K562 (cell line): Measurements from ENCODE around the gene SVEP1. TPM values are rescaled to one million over a fixed set of nuclear protein-coding genes. Genes with fewer than 3 reads are reported as not detected.

Experiments used
- CBX8 ChIP-seq: fragments of 200-600 bp; sonication (generic); IDR thresholded peaks from 2 replicates; pipeline ENCODE4 v1.6.1; 2012; ENCODE audit warnings: borderline replicate concordance, mixed run types, low read depth, mild to moderate bottlenecking, moderate library complexity, mixed read lengths, low read length, control low read depth, inconsistent platforms; ENCODE audit not compliant: poor library complexity, severe bottlenecking; ENCODE audit errors: extremely low read depth
- CHCHD3 ChIP-seq: fragments of 250-450 bp; sonication (Bioruptor Pico); IDR thresholded peaks from 2 replicates; pipeline ENCODE4 v2.1.2; 2022; ENCODE audit warnings: mild to moderate bottlenecking
- CREB1 ChIP-seq, 2 experiments: sonication (generic) in 1 of 2; formaldehyde crosslinking in 1 of 2; IDR thresholded peaks; 2 replicates each; pipeline versions ENCODE4 v1.6.1 to v1.8.0; 2012 to 2022; ENCODE audit warnings: inconsistent platforms in 1 of 2, mild to moderate bottlenecking in 1 of 2, missing genetic modification reagents in 1 of 2, moderate library complexity in 1 of 2
- HSF4 ChIP-seq: fragments of 250-450 bp; sonication (Bioruptor Pico); IDR thresholded peaks from 2 replicates; pipeline ENCODE4 v2.1.2; 2022; ENCODE audit warnings: mild to moderate bottlenecking, moderate library complexity, borderline replicate concordance
- JUND ChIP-seq, 2 experiments: IDR thresholded peaks; 2 replicates in 1 of 2; 3 replicates in 1 of 2; pipeline ENCODE4 v1.6.1; 2011; ENCODE audit warnings: borderline replicate concordance in 2 of 2, low read depth in 2 of 2, low read length in 2 of 2, improper control_type of control experiment in 1 of 2, missing biosample characterization in 1 of 2, missing genetic modification characterization in 1 of 2, missing genetic modification reagents in 1 of 2
- KDM2B ChIP-seq: fragments of 250-450 bp; sonication (Bioruptor Pico); IDR thresholded peaks from 2 replicates; pipeline ENCODE4 v1.8.0; 2021; ENCODE audit warnings: mild to moderate bottlenecking, moderate library complexity
- MED1 ChIP-seq: sonication (generic); formaldehyde crosslinking; IDR thresholded peaks from 2 replicates; pipeline ENCODE4 v1.8.1; 2023; ENCODE audit warnings: missing genetic modification reagents, borderline replicate concordance
- MYC ChIP-seq, 2 experiments: fragments of 250-450 bp in 1 of 2; sonication (Bioruptor Pico) in 1 of 2; IDR thresholded peaks; 2 replicates each; pipeline versions ENCODE4 v1.5.1 to v1.6.1; 2012 to 2021; ENCODE audit warnings: low read depth in 2 of 2, borderline replicate concordance in 1 of 2, improper control_type of control experiment in 1 of 2, low read length in 1 of 2, mild to moderate bottlenecking in 1 of 2, moderate library complexity in 1 of 2
- NFE2L1 ChIP-seq: fragments of 450-650 bp; IDR thresholded peaks from 2 replicates; pipeline ENCODE4 v1.6.1; 2016; ENCODE audit warnings: missing genetic modification characterization, low read depth, mild to moderate bottlenecking, missing compliant biosample characterization, moderate library complexity, borderline replicate concordance
- SIX5 ChIP-seq, 2 experiments: IDR thresholded peaks; 2 replicates each; pipeline ENCODE4 v1.6.1; 2011; ENCODE audit warnings: low read length in 2 of 2, borderline replicate concordance in 1 of 2, low read depth in 1 of 2, mild to moderate bottlenecking in 1 of 2, moderate library complexity in 1 of 2; ENCODE audit not compliant: insufficient read depth in 1 of 2
- SREBF2 ChIP-seq: sonication (generic); formaldehyde crosslinking; IDR thresholded peaks from 2 replicates; pipeline ENCODE4 v1.4.0; 2020; ENCODE audit warnings: mild to moderate bottlenecking, missing genetic modification reagents
- STAT5B ChIP-seq: fragments of 250-450 bp; sonication (Bioruptor Pico); IDR thresholded peaks from 2 replicates; pipeline ENCODE4 v1.8.0; 2021; ENCODE audit warnings: mild to moderate bottlenecking, inconsistent platforms
- TAF1 ChIP-seq: IDR thresholded peaks from 2 replicates; pipeline ENCODE4 v1.6.1; 2011; ENCODE audit warnings: mild to moderate bottlenecking, low read length, moderate library complexity; ENCODE audit not compliant: insufficient read depth, control insufficient read depth, severe bottlenecking; ENCODE audit errors: extremely low read depth
- ZNF212 ChIP-seq: fragments of 450-650 bp; formaldehyde crosslinking; IDR thresholded peaks from 2 replicates; pipeline ENCODE4 v1.4.0; 2020; ENCODE audit warnings: mild to moderate bottlenecking
- ZNF584 ChIP-seq: fragments of 200-800 bp; sonication (Bioruptor generic); IDR thresholded peaks from 2 replicates; pipeline ENCODE4 v1.6.1; 2016; ENCODE audit warnings: low read depth, mild to moderate bottlenecking, missing genetic modification characterization, missing compliant biosample characterization
- polyA plus RNA-seq, 8 experiments: library from polyadenylated mRNA; depleted of rRNA in 4 of 8; stranded (reverse) in 5 of 8; unstranded in 3 of 8; fragments of >200 nt; fragmentation: Nextera tagmentation in 2 of 8; fragmentation: Illumina TruSeq in 1 of 8; extraction: Ambion mirVana in 2 of 8; extraction: Trizol in 1 of 8; gene quantifications; 2 replicates each; pipeline versions ENCODE4 v1.2.1 to v1.2.3, GENCODE V29; 2011 to 2014; ENCODE audit warnings: inconsistent platforms in 1 of 8, missing spikeins in 1 of 8
- total RNA-seq, 7 experiments: library from RNA; depleted of rRNA in 6 of 7; stranded (reverse); fragments of >200 nt in 6 of 7; fragmentation: Illumina TruSeq in 2 of 7; extraction: Trizol in 2 of 7; gene quantifications; 2 replicates each; pipeline versions ENCODE4 v1.2.1 to v1.2.3, GENCODE V29; 2011 to 2021; ENCODE audit warnings: low replicate concordance in 1 of 7
- TF ChIP-seq, protein P1 (sequence below): sonication (generic); formaldehyde crosslinking; IDR thresholded peaks from 2 replicates; pipeline ENCODE4 v1.8.1; 2022; ENCODE audit warnings: missing genetic modification reagents
- TF ChIP-seq, protein P2 (sequence below): sonication (generic); formaldehyde crosslinking; IDR thresholded peaks from 2 replicates; pipeline ENCODE4 v1.8.0; 2022; ENCODE audit warnings: mild to moderate bottlenecking, missing genetic modification reagents, borderline replicate concordance
- TF ChIP-seq, protein P3 (sequence below): fragments of 250-450 bp; sonication (Bioruptor Pico); IDR thresholded peaks from 2 replicates; pipeline ENCODE4 v1.4.0; 2020; ENCODE audit warnings: mild to moderate bottlenecking
- TF ChIP-seq, protein P4 (sequence below): sonication (generic); IDR thresholded peaks from 2 replicates; pipeline ENCODE4 v1.6.1; 2016

SVEP1 gene
- total and polyA plus RNA-seq, 9 of the 15 experiments (the other 6 are each of a cell fraction or from before 2014, with no cell fraction given), result 0.20 to 0.84 (median 0.43) TPM

DNA sequence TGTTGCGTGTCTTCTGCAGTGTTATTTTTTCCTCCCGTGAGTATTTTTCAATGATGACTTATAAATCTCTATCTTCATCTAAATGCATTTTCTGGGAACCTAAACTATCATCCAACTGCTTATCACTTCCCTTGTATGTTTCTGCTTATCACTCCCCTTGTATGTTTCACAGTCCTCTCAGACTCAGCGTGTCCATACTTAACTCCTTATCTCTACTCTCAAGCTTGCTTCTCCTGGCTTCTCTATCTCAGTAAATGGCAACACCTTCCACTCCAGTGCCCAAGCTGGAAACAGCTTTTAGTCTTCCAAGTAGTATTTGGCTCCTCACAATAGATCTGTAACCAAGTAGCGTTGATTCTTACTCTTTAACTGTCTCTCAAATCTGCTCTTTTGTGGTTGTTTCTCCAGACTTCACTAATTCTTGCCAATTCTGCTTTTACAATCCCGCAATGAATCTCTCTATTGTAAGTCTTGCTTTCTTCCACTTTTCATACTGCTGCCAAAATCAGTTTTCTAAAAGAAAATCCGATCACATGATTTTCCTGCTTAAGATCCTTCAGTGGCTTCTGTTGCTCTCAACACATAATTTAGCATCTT lies 208.0 kb downstream of the SVEP1 start (continued):
- TF ChIP-seq, protein P1, sequence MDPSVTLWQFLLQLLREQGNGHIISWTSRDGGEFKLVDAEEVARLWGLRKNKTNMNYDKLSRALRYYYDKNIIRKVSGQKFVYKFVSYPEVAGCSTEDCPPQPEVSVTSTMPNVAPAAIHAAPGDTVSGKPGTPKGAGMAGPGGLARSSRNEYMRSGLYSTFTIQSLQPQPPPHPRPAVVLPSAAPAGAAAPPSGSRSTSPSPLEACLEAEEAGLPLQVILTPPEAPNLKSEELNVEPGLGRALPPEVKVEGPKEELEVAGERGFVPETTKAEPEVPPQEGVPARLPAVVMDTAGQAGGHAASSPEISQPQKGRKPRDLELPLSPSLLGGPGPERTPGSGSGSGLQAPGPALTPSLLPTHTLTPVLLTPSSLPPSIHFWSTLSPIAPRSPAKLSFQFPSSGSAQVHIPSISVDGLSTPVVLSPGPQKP (CRISPR knock-in tag), result no peak
- no peak for TF ChIP-seq MED1 (CRISPR knock-in tag)
- no peak for TF ChIP-seq CHCHD3 (CRISPR knock-in tag)
- no peak for TF ChIP-seq CBX8
- peak; percentile 96 for TF ChIP-seq ZNF584 (CRISPR knock-in tag)
- peak; percentile 72; the same call in 1 of the 2 replicates for TF ChIP-seq MYC (IDR thresholded peaks at IDR 0.05; ENCODE audit: low read depth, low read length)
- no peak for TF ChIP-seq MYC (CRISPR knock-in tag; IDR thresholded peaks at IDR 0.05; ENCODE audit: borderline replicate concordance, low read depth)
- TF ChIP-seq HSF4 (CRISPR knock-in tag), result no peak
- no peak for TF ChIP-seq SREBF2
- TF ChIP-seq TAF1, result no peak
- TF ChIP-seq JUND (IDR thresholded peaks at IDR 0.05; ENCODE audit: borderline replicate concordance, low read depth, low read length), result peak; percentile 84
- peak; percentile 61; the same call in 1 of the 3 replicates for TF ChIP-seq JUND (tag; IDR thresholded peaks at IDR 0.05; ENCODE audit: borderline replicate concordance, low read depth, low read length)
- TF ChIP-seq, protein P2, sequence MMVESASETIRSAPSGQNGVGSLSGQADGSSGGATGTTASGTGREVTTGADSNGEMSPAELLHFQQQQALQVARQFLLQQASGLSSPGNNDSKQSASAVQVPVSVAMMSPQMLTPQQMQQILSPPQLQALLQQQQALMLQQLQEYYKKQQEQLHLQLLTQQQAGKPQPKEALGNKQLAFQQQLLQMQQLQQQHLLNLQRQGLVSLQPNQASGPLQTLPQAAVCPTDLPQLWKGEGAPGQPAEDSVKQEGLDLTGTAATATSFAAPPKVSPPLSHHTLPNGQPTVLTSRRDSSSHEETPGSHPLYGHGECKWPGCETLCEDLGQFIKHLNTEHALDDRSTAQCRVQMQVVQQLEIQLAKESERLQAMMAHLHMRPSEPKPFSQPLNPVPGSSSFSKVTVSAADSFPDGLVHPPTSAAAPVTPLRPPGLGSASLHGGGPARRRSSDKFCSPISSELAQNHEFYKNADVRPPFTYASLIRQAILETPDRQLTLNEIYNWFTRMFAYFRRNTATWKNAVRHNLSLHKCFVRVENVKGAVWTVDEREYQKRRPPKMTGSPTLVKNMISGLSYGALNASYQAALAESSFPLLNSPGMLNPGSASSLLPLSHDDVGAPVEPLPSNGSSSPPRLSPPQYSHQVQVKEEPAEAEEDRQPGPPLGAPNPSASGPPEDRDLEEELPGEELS (CRISPR knock-in tag), result no peak
- TF ChIP-seq, protein P3, sequence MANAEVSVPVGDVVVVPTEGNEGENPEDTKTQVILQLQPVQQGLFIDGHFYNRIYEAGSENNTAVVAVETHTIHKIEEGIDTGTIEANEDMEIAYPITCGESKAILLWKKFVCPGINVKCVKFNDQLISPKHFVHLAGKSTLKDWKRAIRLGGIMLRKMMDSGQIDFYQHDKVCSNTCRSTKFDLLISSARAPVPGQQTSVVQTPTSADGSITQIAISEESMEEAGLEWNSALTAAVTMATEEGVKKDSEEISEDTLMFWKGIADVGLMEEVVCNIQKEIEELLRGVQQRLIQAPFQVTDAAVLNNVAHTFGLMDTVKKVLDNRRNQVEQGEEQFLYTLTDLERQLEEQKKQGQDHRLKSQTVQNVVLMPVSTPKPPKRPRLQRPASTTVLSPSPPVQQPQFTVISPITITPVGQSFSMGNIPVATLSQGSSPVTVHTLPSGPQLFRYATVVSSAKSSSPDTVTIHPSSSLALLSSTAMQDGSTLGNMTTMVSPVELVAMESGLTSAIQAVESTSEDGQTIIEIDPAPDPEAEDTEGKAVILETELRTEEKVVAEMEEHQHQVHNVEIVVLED, result peak; percentile 26; the same call in 1 of the 2 replicates
- TF ChIP-seq KDM2B (CRISPR knock-in tag), result no peak
- no peak for TF ChIP-seq SIX5 (IDR thresholded peaks at IDR 0.05; ENCODE audit: borderline replicate concordance in 1 of 2, insufficient read depth in 1 of 2, low read depth in 1 of 2, low read length in 2 of 2)
- TF ChIP-seq CREB1 (IDR thresholded peaks at IDR 0.05), result peak; percentile 85
- no peak for TF ChIP-seq CREB1 (CRISPR knock-in tag; IDR thresholded peaks at IDR 0.05)
- TF ChIP-seq, protein P4, sequence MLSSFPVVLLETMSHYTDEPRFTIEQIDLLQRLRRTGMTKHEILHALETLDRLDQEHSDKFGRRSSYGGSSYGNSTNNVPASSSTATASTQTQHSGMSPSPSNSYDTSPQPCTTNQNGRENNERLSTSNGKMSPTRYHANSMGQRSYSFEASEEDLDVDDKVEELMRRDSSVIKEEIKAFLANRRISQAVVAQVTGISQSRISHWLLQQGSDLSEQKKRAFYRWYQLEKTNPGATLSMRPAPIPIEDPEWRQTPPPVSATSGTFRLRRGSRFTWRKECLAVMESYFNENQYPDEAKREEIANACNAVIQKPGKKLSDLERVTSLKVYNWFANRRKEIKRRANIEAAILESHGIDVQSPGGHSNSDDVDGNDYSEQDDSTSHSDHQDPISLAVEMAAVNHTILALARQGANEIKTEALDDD, result peak; percentile 98
- TF ChIP-seq STAT5B, result no peak
- TF ChIP-seq NFE2L1 (tag), result no peak
- no peak for TF ChIP-seq ZNF212 (CRISPR knock-in tag)
